Activated CD4-positive, CD25-positive, alpha-beta regulatory T cell treated with anti-CD3 and anti-CD28 coated beads, Interleukin-2, amount 50 U/mL, for 72 hours (primary cell): ENCODE results near the gene ZIC2.
"Not testable (repeated sequence)": the region's sequence is repeated elsewhere in the genome, so short reads cannot be mapped to it uniquely, and the experiment has no call there.

Source experiments
- DNase-seq: peaks from one replicate; pipeline ENCODE4 v3.0.0; 2021

The ZIC2 gene

DNA sequence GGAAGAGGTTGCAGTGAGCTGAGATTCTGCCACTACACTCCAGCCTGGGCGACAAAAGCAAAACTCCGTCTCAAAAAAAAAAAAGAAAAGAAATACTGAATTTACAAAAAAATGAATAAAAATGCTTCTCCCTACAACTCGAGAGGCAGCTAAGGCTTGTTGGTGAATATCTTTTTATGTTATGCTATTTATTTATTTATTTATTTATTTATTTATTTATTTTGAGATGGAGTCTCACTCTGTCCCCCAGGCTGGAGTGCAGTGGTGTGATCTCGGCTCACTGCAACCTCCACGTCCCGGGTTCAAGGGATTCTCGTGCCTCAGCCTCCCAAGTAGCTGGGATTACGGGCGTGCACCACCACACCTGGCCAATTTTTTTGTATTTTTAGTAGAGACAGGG is 51.1 kb downstream of the ZIC2 start:
- DNase-seq: not testable (repeated sequence)

DNA sequence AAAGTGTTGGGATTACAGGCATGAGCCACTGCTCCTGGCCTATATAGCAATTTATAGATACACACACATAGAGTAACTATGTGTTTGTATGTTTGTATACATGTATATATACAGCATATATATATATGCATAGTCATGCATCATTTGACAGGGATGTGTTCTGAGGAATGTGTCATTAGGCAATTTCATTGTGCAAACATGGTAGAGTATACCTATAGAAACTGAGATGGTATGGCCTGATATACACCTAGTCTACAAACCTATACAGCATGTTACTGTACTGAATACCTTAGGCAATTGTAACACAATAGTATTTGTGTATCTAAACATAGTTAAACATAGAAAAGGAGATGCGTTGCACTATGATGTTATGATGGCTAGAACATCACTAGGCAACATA is 54.4 kb downstream of the ZIC2 start:
- DNase-seq: no peak
